Spleen (tissue), 7 donors: ENCODE data around the gene SRR.

Source experiments
- CTCF ChIP-seq, 11 experiments: fragments of 200-600 bp in 7 of 11; fragments of 450-650 bp in 4 of 11; sonication (generic) in 4 of 11; IDR thresholded peaks in 8 of 11; conservative IDR thresholded peaks in 3 of 11; 1 replicate in 7 of 11; 2 replicates in 4 of 11; pipeline versions ENCODE4 v1.4.0 to v1.8.0; 2016 to 2021; ENCODE audit warnings: antibody characterized with exemption in 11 of 11, inconsistent platforms in 4 of 11, mild to moderate bottlenecking in 1 of 11
- POLR2A ChIP-seq, 3 donors: fragments of 450-650 bp; IDR thresholded peaks; one replicate each; pipeline ENCODE4 v1.5.1; 2017; ENCODE audit warnings: antibody characterized with exemption in 3 of 3, mild to moderate bottlenecking in 1 of 3
- POLR2AphosphoS5 ChIP-seq, 3 donors: sonication (generic); formaldehyde crosslinking; IDR thresholded peaks; one replicate each; pipeline ENCODE4 v1.5.1; 2017; ENCODE audit warnings: antibody characterized with exemption in 3 of 3
- donor health status: DM: no; HTN: no; CAD: no; lungs with moderate emphysema.
- donor health status: DM: no; HTN: no; CAD: no.
- donor health status: DM: no; HTN: no; CAD: no.

- TF ChIP-seq CTCF (IDR thresholded peaks at IDR 0.05 in 8 of 11, conservative IDR thresholded peaks at IDR 0.05 in 3 of 11) (no peak), POLR2AphosphoS5 (IDR thresholded peaks at IDR 0.05) (no peak), POLR2A (IDR thresholded peaks at IDR 0.05) (no peak)
These were observed 68.4 kb downstream of the SRR start for GRCh38 chr17:2372180-2372579.
